Rectal smooth muscle tissue (tissue), 1 donor: ENCODE results near the gene SLC35B4.
"Not testable (repeated sequence)": the region's sequence is repeated elsewhere in the genome, so short reads cannot be mapped to it uniquely, and the experiment has no call there.

Source experiments
- H3K27ac ChIP-seq: one replicate; pipeline ENCODE4 v1.7.0; 2013; ENCODE audit warnings: low read depth, low read length, inconsistent platforms
- H3K27me3 ChIP-seq: one replicate; pipeline ENCODE4 v1.7.0; 2013; ENCODE audit warnings: low read length; ENCODE audit not compliant: control insufficient read depth, insufficient read depth
- H3K36me3 ChIP-seq: one replicate; pipeline ENCODE4 v1.7.0; 2013; ENCODE audit warnings: low read length; ENCODE audit not compliant: control insufficient read depth, insufficient read depth
- H3K4me1 ChIP-seq: one replicate; pipeline ENCODE4 v1.7.0; 2013; ENCODE audit warnings: low read length; ENCODE audit not compliant: control insufficient read depth, insufficient read depth
- H3K4me3 ChIP-seq: one replicate; pipeline ENCODE4 v1.7.0; 2013; ENCODE audit warnings: low read length
- H3K9ac ChIP-seq: one replicate; pipeline ENCODE4 v1.7.0; 2013; ENCODE audit warnings: low read length

The SLC35B4 gene

DNA sequence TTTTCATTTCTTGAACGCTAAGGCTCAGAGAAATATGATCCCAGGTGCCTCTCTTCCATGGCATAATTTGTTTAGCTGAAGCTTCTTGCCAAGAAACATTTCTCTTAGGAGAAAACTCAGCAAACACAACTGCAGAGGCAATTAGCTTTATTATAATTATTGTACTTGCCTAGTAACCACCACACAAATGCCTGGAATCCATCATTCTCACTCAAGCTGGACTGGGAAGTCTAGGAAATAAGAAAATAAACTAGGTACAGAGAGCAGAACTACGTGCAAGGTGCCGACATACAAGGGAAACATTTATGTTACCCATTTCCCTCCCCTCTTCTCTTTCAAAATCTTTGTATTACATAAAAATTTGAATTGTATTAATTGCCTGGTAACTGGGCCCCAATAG is 15.1 kb downstream of the SLC35B4 start:
- H3K27me3 ChIP-seq = no peaks in the 10 kb centered on the region
- peak overlapping the region; percentile 6 for H3K27ac ChIP-seq
- peaks cover 17% of the 10 kb centered on the region for H3K4me1 ChIP-seq
- no peak overlapping the region for H3K4me3 ChIP-seq
- no peak overlapping the region for H3K9ac ChIP-seq
- peaks cover 3% of the 10 kb centered on the region for H3K36me3 ChIP-seq

DNA sequence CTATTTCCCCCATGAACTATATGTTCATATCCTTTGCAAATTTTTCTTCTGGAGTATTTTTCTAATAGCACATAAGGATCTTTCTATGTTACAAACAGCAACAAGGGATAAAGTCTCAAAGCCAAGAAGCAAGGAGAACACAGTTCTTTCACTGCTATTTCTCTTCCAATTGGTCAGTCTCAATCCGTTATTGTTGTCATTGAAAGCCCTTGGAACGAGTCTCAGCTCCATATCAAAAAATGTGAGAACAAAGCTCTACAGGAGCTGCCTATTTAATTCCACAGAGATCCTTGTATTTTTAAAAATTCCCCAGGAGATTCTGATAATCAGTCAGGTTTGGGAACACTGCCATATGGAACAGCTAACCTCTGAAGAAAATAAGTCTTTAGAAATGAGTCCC is 15.7 kb downstream of the SLC35B4 start:
- peaks cover 5% of the 10 kb centered on the region for H3K36me3 ChIP-seq
- H3K27me3 ChIP-seq = no peaks in the 10 kb centered on the region
- H3K27ac ChIP-seq = peak overlapping the region; percentile 6
- no peak overlapping the region for H3K9ac ChIP-seq
- H3K4me1 ChIP-seq = peaks cover 17% of the 10 kb centered on the region
- H3K4me3 ChIP-seq = no peak overlapping the region

DNA sequence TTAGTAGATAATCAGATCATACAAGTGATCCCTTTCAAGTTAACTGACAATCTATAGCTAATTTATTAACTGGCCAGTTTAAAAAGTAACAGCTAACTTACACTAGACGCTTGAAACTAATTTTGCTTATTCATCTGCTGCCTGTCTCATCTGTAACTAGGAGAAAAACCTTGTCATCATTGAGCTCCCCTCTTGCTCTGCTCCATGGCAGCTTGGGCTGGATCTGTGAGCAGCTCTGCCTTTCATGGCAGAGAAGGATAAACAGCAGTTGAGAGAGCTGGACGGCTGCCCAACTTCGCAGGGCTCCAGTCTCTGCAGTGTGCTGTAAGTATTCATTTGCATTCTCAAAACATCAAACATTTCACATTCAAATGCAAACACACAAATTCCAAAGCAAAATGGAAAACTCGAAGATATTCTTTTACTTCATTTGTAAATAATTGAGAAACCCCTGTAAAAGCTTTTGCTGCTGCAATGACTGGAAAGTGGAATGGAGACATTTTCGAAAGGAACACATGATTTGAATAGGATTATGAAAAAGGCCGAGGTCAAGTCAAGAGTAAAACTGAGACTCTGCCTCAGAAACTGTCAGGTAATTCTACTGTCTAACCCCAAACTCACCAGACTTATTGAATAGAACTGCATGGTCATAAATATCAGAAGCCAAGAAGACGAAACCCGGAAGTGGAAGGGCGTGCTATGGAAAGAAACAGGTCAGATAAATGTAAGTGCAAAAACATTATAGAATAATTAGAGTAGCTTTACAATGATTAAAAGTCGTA is 17.6 kb downstream of the SLC35B4 start:
- Histone ChIP-seq H3K27me3 (no peaks in the 10 kb centered on the region), H3K36me3 (peaks cover 8% of the 10 kb centered on the region), H3K27ac (peak overlapping the region; percentile 75), H3K4me3 (no peak overlapping the region), H3K9ac (no peak overlapping the region), H3K4me1 (peaks cover 17% of the 10 kb centered on the region)

DNA sequence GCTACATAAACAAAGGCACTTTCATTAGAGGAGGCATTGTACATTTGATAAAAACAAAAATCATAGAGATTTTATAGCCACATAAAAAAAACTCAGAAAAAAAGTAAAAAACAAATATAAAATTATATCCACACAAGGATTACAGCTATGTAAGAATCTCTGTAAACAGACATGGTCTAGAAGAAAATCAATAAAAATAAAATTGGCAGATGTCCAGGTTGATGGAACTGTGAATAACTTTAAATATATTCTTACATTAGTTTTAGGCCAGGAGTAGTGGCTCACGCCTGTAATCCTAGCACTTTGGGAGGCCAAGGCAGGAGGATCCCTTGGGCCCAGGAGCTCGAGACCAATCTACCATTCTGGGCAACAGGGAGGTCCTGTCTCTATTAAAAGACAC is 19.2 kb downstream of the SLC35B4 start:
- Histone ChIP-seq H3K27ac (peak overlapping the region; percentile 17), H3K4me3 (no peak overlapping the region), H3K27me3 (no peaks in the 10 kb centered on the region), H3K9ac (no peak overlapping the region), H3K36me3 (peaks cover 7% of the 10 kb centered on the region), H3K4me1 (peaks cover 17% of the 10 kb centered on the region)

DNA sequence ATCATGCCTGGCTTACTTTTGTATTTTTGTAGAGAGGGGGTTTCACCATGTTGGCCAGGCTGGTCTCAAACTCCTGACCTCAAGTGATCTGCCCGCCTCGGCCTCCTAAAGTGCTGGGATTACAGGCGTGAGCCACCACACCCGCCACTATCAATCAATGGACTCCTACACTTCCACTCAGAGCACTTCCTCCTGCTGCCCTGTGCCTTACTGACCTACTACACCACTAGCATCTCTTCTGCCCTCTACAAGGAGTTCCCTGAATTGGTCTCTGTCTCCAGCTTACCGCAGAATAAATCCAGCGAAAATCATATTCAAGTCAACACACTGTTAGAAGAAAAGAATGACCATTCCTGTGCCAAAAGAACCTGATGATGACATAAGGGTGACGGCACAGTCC is 20.7 kb downstream of the SLC35B4 start:
- H3K27me3 ChIP-seq, H3K4me3 ChIP-seq, H3K27ac ChIP-seq, H3K9ac ChIP-seq, H3K36me3 ChIP-seq: not testable (repeated sequence)
- H3K4me1 ChIP-seq = peaks cover 17% of the 10 kb centered on the region

DNA sequence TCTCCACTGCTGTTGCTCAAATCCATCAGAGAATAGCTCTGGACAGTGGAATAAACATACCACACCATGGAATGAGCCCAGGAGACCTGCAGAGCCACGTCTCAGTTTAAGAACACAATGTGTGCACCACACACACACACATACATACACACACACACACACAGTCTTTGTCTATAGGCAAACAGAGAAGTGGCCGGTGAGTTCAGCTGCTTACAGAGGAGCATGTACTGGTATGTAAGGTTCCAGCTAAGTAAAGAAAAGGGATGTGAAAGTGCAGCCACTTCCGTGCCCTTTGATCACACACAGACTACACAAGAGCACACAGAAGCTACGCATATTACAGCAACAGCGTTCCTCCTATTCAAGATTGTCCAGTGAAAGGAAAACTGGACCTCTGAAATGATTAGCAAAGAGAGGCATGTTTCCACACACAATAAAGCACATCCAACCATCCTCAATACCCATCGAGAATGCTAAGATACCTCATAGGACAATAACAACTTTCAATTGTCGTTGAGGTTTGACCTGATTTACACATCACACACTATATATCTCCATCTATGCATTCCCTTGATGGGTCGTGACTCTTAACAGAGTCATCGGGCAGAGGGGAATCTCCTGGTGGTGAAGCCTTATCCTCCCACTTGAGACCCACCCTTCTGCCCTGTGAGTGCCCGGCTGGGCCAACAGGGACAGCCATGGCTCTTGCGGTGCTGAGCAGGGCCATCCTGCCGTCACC is 23.6 kb downstream of the SLC35B4 start:
- no peaks in the 10 kb centered on the region for H3K27me3 ChIP-seq
- peaks cover 7% of the 10 kb centered on the region for H3K36me3 ChIP-seq
- no peak overlapping the region for H3K9ac ChIP-seq
- H3K4me3 ChIP-seq = no peak overlapping the region
- H3K27ac ChIP-seq = no peak overlapping the region
- H3K4me1 ChIP-seq = peaks cover 4% of the 10 kb centered on the region

DNA sequence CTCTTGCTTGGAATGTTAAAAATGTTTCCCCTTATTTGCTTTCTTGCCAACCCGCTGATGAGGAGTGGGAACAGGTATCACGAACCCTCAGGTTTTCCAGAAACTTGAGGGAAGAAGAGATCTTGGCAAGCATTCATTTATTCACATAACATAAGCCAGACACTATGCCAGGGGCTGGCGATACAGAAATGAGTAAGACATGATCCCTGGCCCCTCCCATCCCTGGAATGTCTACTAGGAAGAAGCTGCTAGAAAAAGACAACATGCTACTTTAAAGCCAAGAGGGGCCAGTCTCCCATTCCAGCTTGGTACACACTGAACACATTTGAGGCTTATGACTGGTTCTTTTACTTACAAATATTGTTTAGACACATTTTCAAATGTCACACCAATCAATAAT is 26.4 kb downstream of the SLC35B4 start:
- Histone ChIP-seq H3K27ac (no peak overlapping the region), H3K4me3 (no peak overlapping the region), H3K27me3 (no peaks in the 10 kb centered on the region), H3K4me1 (peaks cover 3% of the 10 kb centered on the region), H3K36me3 (peaks cover 3% of the 10 kb centered on the region), H3K9ac (no peak overlapping the region)

DNA sequence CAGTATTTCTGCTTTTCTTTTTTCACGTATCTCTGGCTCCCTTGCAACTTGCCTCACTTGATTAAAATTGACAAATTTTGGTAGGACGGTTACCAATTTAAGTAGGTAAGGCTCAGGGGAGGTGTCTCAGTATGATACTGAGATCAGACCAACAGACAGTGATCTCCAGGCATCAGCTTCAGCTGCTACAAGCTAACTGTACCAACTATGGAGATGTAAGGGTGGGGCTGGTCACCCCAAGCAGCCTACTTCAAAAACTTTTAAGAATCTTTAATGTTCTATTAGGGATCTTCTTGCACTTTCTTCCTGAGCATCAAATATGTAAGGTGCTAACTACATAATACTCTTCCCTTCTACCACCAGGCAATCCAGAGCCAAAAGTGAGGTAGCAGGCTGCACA is 26.9 kb downstream of the SLC35B4 start:
- Histone ChIP-seq H3K9ac (no peak overlapping the region), H3K4me1 (peaks cover 3% of the 10 kb centered on the region), H3K4me3 (no peak overlapping the region), H3K27ac (no peak overlapping the region), H3K27me3 (no peaks in the 10 kb centered on the region), H3K36me3 (peaks cover 3% of the 10 kb centered on the region)

DNA sequence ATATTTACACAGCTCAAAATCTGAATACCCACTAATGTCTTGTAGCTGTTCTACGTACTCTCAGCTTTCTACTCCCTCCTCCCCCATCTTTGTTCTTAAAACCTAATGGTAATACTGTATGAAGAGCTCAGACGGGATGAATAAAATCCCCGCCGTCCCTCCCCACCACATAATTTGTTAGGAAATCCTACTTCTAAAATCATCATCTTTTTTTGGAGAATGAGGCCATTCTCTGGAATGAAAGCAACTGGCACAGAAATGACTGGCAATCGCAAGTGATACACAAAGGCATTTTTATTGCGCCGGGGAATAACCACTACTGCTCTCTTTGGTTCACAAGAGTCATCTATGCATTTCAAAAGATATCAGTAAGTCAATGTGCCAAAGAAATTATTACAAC is 27.3 kb downstream of the SLC35B4 start:
- Histone ChIP-seq H3K27me3 (no peaks in the 10 kb centered on the region), H3K4me3 (no peak overlapping the region), H3K4me1 (peaks cover 3% of the 10 kb centered on the region), H3K27ac (no peak overlapping the region), H3K9ac (no peak overlapping the region), H3K36me3 (peaks cover 3% of the 10 kb centered on the region)

DNA sequence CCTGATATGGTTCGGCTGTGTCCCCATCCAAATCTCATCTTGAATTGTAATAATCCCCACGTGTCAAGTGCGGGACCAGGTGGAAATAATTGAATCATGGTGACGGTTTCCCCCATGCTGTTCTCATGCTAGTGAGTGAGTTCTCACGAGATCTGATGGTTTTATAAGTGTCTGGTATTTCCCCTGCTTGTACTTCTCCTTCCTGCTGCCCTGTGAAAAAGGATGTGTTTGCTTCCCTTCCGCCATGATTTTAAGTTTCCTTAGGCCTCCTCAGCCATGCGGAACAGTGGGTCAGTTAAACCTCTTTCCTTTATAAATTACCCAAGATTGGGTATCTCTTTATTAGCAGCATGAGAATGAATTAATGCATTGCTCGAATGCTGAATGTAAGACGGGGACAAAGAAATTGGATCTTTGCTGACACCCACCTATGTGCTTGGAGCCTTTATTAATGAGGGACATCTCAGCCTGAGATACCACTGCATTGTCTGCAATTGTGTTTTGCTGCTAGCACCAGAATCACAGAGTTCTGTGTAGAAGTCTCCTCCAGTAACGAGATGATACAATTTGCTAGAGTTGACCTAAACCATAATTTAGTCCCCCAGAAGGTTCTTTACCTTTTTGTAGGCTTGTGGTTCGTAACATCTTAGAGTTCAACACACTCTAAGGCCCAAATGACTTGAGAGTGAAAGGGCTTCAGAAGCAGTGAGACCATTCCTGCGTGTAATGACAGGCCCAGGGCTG is 28.6 kb downstream of the SLC35B4 start:
- Histone ChIP-seq H3K9ac (no peak overlapping the region), H3K27ac (no peak overlapping the region), H3K4me3 (no peak overlapping the region), H3K27me3 (no peaks in the 10 kb centered on the region), H3K4me1 (peaks cover 3% of the 10 kb centered on the region), H3K36me3 (no peaks in the 10 kb centered on the region)

DNA sequence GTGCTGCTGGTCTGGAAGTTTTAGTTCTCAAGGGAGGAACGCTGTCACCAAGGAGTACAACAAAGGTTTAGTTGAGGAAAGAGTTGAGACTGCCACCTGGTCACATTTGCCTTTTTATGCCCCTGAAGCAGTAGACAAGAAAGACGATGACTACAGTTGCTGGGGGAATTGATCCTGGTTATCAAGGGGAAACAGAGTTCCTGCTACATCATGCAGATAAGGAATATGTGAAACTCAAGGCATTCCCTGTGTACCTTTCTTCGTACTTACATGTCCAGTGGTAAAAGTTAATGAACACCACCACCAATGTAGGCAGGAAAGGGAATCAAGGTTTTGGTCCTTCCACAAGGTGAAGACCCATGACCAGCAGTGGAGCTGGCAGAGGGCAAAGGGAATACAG is 31.8 kb downstream of the SLC35B4 start:
- H3K36me3 ChIP-seq = no peaks in the 10 kb centered on the region
- no peaks in the 10 kb centered on the region for H3K4me1 ChIP-seq
- no peak overlapping the region for H3K27ac ChIP-seq
- no peak overlapping the region for H3K4me3 ChIP-seq
- H3K9ac ChIP-seq = no peak overlapping the region
- H3K27me3 ChIP-seq = no peaks in the 10 kb centered on the region

DNA sequence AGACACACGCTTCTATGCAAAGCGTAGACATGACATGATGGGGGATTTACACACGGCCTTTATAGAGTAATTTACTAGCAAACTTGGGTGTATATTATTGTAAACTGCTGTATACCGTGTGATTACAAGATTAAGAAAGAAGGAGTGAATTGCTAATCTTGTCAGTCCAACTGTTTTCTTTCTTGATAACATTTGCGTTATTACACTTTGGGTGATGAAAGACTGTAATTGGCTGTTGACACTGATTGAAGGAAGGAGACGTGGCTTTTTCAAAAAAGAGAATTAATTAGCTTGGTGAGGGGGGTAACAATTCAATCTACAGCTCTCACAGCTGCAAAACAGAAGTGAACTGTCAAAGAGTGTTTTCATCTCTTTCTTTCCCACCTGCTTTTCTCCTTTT is 32.7 kb downstream of the SLC35B4 start:
- no peak overlapping the region for H3K9ac ChIP-seq
- no peaks in the 10 kb centered on the region for H3K4me1 ChIP-seq
- no peaks in the 10 kb centered on the region for H3K27me3 ChIP-seq
- H3K27ac ChIP-seq = no peak overlapping the region
- no peak overlapping the region for H3K4me3 ChIP-seq
- H3K36me3 ChIP-seq = no peaks in the 10 kb centered on the region
